Measurements from ENCODE around the gene LRCH4.

LRCH4 gene, protein sequence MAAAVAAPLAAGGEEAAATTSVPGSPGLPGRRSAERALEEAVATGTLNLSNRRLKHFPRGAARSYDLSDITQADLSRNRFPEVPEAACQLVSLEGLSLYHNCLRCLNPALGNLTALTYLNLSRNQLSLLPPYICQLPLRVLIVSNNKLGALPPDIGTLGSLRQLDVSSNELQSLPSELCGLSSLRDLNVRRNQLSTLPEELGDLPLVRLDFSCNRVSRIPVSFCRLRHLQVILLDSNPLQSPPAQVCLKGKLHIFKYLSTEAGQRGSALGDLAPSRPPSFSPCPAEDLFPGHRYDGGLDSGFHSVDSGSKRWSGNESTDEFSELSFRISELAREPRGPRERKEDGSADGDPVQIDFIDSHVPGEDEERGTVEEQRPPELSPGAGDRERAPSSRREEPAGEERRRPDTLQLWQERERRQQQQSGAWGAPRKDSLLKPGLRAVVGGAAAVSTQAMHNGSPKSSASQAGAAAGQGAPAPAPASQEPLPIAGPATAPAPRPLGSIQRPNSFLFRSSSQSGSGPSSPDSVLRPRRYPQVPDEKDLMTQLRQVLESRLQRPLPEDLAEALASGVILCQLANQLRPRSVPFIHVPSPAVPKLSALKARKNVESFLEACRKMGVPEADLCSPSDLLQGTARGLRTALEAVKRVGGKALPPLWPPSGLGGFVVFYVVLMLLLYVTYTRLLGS

DNA sequence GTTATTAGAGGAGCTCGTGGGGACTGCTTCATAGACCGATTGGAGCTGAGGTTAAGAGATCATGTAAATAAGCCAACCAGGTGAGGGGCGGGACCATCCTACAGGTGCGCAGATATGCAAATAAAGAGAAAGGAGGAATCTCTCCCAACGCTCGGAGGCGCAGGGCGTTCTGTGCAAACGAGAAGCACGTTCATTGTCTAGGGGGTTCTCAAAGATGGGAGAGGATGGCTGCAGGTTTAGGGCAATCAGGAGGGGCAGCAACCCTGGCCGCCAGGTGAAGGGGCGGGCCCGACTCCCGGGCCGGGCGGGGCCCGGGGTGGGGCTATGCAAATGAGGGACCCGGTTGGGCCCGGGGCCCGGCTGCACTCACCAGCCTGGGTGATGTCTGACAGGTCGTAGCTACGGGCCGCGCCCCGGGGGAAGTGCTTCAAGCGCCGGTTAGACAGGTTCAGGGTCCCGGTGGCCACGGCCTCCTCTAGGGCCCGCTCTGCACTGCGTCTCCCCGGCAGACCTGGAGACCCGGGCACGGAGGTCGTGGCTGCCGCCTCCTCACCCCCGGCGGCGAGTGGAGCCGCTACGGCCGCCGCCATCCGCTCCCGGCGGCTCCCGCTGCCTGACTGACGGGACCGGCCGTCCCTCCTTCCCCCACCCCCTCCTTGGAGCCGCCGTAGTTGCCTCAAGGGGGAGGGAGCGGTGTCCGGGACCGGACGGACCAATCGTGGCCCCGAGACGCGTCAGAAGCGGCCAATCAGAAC is at the start of gene LRCH4:
LRCH4 (minus strand) TSS at position 619 of the 755 bp plus-strand sequence; CDS start at position 590, 29 bp downstream.
- DNase-seq: peak; percentile 46
- in situ Hi-C loops (cut with HindIII; ENCODE audit: low pct_ligation_motif_present, low pct_unique_long_range_greater_than_20kb, low sequenced_read_pairs): no loop called here

DNA sequence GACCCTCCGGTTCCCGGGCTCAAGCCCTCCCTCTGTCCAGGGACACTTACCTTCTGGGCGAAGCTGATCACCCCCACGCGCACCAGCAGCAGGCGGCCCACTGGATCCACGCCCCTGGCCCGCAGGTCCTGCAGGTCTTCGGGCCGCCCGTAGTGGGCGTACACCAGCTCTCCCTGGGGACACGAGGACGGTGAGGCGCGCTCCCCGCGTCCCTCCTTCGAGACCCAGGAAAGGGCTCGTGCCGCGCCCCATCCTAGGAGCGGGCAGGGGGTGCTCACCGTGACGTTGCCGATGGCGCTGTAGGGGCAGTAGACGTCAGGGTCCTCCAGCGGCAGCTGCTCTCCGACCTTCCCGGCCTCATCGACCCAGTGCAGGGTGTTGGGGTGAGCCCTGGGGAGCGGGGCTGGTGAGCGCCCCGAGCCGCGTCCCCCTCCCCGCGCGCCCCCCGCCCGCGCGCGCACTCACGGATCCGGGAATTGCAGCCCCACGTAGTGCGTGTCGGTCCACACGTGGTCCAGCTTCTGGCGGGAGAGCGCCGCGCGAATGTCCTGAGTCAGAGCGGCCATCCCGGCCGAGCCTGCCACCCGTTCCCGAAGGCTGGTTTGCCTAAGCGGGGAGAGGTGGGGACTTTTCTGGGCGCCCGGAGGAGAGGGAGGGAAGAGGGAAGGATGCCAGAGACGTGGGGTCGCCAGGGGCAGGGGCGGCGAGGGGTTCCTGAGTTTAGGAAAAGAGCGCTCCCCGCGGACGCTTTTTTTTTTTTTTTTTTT is 47.2 kb upstream of the LRCH4 start:
- in situ Hi-C loops (cut with HindIII; ENCODE audit: low pct_ligation_motif_present, low pct_unique_long_range_greater_than_20kb, low sequenced_read_pairs): no loop called here
- peak; percentile 68 for DNase-seq

DNA sequence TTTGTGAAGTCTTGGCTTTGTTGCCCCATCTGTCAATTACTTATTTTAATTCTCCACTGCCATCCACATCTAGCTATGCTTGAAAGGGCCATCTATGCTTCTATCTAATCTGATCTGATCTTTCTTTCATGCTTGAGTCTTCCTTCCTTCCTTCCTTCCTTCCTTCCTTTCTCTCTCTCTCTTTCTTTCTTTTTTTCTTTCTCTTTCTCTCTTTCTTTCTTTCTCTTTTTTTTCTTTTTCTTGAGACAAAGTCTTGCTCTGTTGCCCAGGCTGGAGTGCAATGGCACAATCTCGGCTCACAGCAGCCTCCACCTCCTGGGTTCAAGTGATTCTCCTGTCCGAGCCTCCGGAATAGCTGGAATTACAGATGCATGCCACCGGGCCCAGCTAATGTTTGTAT is 44.1 kb upstream of the LRCH4 start:
- DNase-seq: no peak
- in situ Hi-C loops (cut with HindIII; ENCODE audit: low pct_ligation_motif_present, low pct_unique_long_range_greater_than_20kb, low sequenced_read_pairs): no loop called here

DNA sequence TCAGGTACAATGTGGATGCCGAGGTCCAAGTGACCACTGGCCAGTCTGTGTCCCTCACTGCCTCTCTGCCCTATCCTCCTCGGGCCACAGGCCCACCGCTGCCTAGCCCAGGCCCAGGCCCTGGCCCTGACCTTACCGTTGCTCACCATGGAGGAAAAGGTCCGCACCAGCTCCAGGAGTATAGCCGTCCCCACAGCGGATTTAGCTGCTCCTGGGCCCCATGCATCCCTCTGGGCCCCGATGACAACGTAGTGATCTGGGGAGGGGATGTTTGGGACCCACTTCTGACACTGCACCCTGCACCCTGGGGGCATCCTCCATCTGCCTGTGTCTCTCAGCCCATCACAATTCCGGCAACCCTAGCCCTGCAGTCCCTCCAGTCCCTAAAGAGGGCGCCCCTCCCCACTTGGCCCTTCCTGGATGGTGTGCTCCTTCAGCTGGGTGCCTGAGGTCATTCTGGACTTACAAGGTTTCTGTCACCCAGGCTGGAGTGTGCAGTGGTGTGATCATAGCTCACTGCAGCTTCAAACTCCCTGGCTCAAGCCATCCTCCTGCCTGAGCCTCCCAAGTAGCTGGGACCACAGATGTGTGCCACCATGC is 43.3 kb upstream of the LRCH4 start:
- peak; percentile 63 for DNase-seq
- in situ Hi-C loops (cut with HindIII; ENCODE audit: low pct_ligation_motif_present, low pct_unique_long_range_greater_than_20kb, low sequenced_read_pairs): no loop called here

DNA sequence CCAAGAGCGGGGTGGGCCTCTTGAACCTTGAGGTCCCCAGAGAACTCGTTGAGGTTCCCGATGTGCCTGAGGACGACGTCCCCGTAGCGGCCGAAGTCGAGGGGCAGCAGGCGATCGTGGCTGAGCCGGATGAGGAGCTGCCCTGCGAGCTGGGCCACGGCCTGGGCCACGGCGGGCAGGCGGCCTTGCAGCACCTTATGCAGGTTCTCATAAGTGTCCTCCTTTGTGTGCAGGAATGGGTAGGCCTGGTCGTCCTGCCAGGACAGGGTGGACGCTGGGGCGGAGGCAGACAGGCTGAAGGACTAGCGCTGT is 41.3 kb upstream of the LRCH4 start:
- in situ Hi-C loops (cut with HindIII; ENCODE audit: low pct_ligation_motif_present, low pct_unique_long_range_greater_than_20kb, low sequenced_read_pairs): no loop called here
- no peak for DNase-seq

DNA sequence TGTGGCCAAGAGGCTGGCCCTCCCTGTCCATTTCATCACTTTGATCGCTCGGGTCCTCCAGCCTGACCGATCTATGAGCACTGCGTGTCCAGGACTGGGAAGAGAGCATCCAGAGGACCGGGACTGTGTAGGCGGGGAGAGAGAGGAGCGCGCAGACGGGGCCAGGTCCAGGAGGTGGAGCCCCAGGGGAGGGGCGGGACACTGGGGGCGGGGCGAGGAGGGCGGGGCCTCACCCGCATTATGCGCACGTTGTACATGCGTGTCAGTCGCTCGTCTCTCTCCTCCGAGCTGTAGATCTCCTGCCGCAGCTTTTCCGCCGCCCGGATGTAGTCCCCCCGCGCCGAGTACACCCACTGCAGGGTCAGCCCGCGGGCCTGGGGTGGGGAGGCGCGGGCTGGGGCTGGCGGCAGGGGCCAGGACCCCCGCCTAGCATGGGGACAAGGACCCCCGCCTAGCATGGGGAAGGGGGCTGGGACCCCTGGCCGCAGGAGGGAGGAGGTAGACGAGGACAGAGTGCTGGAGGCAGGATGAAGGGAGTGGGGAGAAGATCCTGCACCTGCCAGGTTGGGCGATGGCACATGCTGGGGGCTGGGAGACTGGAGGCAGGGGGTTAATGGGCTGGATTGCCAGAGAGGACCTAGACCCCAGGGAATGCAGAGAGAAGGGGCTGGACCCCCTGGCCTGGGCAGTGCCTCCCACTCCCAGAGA is 40.8 kb upstream of the LRCH4 start:
- in situ Hi-C loops (cut with HindIII; ENCODE audit: low pct_ligation_motif_present, low pct_unique_long_range_greater_than_20kb, low sequenced_read_pairs): no loop called here

DNA sequence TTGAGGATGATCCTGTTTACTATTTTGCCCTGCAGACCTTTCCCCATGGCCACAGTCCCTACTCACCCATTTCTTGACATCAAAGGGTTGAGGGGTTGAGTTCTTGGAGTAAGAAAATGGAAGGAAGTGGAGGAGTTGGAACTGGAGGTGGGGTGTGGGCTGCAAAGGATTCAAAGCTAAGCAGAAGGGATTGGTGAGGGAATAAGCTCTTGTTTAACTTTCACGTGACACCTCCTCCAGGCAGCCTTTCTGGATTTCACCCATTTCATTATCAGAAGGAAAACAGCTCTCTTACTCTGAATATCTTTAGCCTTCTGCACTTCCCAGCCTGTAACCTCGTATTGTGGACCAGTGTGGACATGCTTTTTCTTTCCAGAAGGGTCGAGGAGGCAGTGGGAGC is 40.1 kb upstream of the LRCH4 start:
- in situ Hi-C loops (cut with HindIII; ENCODE audit: low pct_ligation_motif_present, low pct_unique_long_range_greater_than_20kb, low sequenced_read_pairs): no loop called here

More for the DNA sequence above, 40.8 kb upstream of the LRCH4 start:
- peak; percentile 85 for DNase-seq

DNA sequence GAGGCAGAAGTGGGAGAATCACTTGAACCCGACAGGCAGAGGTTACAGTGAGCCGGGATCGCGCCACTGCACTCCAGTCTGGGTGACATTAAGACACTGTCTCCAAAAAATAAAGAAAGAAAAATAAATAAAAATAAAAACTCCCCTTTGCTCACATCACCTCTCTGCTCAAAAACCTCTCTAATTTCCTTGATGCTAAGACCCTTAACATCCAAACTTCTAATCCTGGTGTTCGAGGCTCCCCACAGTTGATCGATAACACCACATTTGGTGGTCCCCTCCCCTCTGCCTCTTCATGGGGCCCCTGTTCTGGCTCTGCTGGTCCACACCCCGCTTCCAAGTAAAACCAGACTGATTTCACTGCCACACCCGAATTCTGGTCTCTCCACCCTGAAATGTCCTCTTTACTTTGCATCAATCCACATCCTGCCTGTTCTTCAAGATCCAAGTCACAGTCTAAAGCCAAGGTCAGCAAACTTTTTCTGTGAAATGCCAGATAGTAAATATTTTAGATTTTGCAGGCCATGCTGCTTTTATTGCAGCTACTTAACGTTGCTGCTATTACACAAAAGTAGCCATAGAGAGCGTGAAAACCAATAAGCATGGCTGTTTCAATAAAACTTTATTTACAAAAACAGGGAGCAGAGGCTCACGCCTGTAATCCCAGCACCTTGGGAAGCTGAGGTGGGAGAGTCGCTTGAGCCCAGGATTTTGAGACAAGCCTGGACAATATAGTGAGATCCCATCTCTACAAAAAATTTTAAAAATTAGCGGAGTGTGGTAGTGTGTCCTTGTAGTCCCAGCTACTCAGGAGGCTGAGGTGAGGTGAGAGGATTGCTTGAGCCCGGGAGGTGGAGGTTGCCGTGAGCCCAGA is 38.3 kb upstream of the LRCH4 start:
- no peak for DNase-seq
- in situ Hi-C loops (cut with HindIII; ENCODE audit: low pct_ligation_motif_present, low pct_unique_long_range_greater_than_20kb, low sequenced_read_pairs): no loop called here

More for the DNA sequence above, 40.1 kb upstream of the LRCH4 start:
- no peak for DNase-seq

DNA sequence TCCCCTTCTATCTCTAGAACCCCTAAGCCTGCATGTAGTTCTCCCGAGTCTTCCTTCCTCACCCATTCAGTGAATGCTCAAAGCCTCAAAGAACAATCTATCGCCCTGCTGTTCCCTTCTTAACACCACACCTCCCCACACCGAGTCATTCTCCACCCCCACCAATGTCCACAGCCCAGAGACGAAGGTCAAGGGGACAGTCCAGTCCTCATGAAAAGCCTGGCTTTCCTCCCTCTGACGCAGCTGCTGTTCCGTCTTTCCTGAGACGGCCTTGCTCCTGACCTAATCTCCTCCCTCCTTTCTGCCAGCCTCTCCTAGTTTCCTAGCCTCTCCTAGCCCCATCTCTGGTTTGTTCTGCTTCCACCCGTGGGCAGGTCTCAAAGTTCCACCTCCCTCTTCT is 35.6 kb upstream of the LRCH4 start:
- in situ Hi-C loops (cut with HindIII; ENCODE audit: low pct_ligation_motif_present, low pct_unique_long_range_greater_than_20kb, low sequenced_read_pairs): no loop called here

DNA sequence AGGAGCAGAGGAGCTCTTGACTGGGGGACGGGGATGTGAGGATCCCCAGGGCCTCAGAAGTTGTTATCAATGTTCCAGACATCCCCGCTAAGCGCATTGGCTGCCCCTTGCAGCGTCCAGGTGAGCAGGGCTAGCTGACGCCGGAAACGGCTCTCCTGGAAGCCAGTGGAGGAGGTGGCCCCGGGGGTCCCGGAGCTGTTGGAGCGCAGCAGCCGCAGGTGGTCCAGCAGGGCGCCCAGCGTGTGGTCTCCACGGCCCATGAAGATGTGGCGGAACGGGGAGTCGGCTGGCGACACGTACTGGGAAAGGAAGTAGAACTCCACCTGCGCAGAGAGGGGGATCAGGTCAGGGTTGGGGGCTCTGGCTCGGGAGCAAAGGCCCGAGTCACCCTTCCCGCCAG is 34.9 kb upstream of the LRCH4 start:
- in situ Hi-C loops (cut with HindIII; ENCODE audit: low pct_ligation_motif_present, low pct_unique_long_range_greater_than_20kb, low sequenced_read_pairs): no loop called here
- DNase-seq: no peak

More for the DNA sequence above, 35.6 kb upstream of the LRCH4 start:
- no peak for DNase-seq

DNA sequence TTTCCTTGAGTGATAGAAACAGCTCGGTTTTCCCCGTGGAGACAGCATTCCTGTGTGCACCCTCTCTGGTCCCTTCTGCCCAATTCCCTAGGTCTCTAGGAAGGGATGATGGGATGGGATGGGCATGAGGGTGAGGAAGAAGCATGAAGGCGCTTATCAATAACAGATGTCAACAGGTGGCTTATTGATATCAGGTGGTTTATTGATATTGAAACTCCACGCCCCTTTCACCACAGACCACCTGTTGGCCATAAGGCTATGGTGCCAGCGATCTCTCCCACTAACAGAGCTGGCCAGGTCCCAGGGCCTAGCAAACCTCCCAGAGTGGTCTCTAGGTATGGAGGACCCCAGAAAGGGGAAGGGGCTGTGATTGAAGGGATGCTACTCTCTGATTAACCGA is 34.3 kb upstream of the LRCH4 start:
- in situ Hi-C loops (cut with HindIII; ENCODE audit: low pct_ligation_motif_present, low pct_unique_long_range_greater_than_20kb, low sequenced_read_pairs): no loop called here
- DNase-seq: no peak

DNA sequence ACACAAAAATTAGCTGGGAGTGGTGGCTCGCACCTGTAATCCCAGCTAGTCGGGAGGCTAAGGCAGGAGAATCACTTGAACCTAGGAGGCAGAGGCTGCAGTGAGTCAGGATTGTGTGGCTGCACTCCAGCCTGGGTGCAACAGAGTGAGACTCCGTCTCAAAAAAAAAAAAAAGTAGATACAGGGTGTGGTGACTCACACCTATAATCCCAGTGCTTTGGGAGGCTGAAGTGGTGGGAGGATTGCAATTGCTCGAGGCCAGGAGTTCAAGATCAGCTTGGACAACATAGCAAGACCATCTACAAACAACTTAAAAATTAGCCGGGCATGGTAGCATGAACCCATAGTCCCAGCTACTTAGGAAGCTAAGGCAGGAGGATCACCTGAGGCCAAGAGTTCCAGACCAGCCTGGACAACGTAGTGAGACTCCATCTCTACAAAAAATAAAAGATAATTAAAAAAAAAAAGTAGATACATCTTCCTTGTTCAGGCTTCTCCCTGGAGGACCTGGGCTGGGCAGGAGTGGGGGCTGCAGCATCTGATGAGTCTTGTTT is 28.5 kb upstream of the LRCH4 start:
- in situ Hi-C loops (cut with HindIII; ENCODE audit: low pct_ligation_motif_present, low pct_unique_long_range_greater_than_20kb, low sequenced_read_pairs): no loop called here
- no peak for DNase-seq

DNA sequence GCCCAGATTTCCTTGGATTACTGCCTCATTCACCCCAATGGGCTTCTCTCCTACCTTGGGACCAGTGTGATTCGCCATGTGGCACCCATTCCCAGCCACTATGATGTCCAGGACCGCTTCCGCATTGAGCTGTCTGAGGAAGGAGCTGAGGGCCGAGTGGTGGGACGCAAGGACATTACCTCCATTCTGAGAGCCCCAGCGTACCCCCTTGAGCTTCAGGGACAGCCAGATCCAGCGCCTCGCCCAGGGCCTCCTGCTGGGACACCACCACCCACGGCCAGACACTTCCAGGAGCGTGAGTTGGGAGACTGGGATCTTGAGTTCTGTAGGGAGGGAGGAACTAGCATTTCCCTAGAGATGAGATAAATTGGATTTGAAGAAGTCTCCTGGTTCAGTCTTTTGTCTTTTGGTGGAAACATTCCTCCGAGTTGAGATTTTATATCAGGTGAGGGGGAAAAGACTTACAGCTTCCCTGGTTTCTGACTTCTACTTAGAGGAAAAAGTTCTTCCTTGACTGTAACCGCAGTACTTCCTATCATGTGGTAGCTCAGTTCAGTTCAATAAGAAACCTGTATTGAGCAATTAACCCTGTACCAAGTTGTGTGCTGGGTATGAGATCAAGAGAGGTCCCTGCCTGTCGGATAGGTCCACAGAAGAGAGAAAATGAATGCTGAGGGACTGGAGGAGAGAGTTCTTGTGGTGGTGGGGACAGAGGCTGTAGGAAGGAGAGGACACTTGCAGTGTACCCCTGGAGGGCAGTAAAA is 27.7 kb upstream of the LRCH4 start:
- in situ Hi-C loops (cut with HindIII; ENCODE audit: low pct_ligation_motif_present, low pct_unique_long_range_greater_than_20kb, low sequenced_read_pairs): no loop called here
- no peak for DNase-seq

DNA sequence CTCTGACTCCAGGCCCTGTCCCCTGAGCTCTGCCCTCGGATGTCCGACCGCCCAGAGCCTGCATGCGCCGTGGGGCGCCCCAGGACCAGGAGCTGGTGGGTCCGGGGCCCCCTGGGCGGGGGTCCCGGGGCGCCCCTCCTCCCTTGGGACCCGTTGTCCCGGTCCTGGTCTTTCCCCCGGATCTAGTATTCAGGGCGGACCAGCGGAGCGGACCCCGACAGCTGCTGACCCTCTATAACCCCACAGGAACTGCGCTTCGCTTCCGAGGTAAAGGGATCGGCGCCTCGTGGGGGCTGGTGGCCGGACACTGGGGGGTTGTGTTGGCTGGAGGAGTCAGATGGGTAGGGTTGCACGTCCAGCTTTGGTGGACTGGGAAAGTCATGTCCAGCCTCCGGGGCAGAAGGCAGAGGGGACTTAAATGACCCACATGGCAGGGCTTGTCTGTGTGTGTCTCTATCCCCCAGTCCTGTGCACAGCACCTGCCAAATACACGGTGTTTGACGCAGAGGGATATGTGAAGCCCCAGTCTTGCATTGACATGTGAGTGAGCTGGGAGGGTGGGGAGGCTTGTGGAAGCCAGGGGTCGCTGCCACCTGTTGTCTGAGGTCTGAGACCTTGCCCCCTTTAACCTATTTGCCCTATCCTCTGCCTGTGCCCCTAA is 26.9 kb upstream of the LRCH4 start:
- no peak for DNase-seq
- in situ Hi-C loops (cut with HindIII; ENCODE audit: low pct_ligation_motif_present, low pct_unique_long_range_greater_than_20kb, low sequenced_read_pairs): no loop called here

DNA sequence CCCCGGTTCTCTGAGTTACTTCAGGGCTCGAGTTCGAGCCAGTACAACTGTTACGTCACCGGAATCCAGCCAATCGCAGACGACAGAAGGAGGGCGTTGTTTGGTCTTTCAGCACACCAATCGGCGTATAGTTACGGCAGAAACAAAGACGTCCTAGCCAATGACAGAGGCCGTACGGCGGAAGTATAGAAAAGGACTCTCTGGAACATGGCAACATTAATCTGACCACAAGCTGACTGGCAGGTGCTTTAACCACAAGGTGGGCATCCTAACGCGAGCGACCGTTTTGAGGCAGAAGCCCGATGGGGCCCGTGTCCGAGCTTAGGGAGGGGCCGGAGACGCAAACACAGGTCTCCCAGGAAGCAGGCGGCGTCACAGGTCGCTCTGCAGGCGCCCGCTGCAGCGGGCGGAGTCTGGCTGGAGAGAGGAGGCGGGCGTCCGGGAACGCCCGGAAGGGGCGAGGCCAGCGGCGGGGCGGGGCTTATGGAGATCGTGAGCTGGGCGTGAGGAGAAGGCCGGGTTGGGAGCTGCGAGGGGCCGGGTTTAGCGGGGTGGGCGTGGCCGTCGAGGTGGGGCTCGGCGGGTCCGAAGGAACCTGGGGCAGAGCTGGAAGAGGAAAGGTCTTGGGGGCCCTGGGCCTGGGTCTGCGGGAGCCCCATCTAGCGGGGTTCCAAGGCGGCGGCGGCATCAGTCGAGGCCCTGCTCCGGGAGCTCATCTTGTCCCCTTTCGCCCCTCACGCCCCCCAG is 26.2 kb upstream of the LRCH4 start, which contains the start of gene MOSPD3:
MOSPD3 (plus strand) TSS at position 558 of the 747 bp plus-strand sequence. CDS start 252 bp downstream, outside the sequence.
- peak; percentile 100 for DNase-seq
- in situ Hi-C loops (cut with HindIII; ENCODE audit: low pct_ligation_motif_present, low pct_unique_long_range_greater_than_20kb, low sequenced_read_pairs): no loop called here
